HG03066 (cell line): ENCODE measurements around the gene USP2.
"Not testable (repeated sequence)": the region's sequence is repeated elsewhere in the genome, so short reads cannot be mapped to it uniquely, and the experiment has no call there.

ENCODE experiments used
- ATAC-seq: cut with Tn5 transposase; IDR thresholded peaks from one replicate; pipeline ENCODE4 v1.9.1; 2021; ENCODE audit warnings: low read depth; ENCODE audit not compliant: unreplicated experiment

Gene USP2

DNA sequence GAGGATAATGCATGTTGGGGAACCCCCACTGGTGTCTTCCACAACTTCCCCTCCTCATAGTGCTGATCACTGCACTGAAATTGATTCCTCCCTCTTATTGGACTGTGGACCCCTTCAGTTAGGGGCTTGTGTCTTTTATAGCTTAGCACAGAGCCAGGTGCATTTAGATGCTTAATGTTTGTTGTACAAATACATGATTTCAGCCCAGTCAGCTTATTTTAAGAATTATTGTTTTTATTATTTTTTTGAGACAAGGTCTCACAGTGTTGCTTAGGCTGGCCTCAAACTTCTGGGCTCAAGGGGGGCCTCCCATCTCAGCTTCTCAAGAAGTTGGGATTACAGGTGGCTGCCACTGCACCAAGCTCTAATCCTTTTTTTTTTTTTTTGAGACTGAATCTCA lies 33.2 kb upstream of the USP2 start:
- no peak for ATAC-seq

DNA sequence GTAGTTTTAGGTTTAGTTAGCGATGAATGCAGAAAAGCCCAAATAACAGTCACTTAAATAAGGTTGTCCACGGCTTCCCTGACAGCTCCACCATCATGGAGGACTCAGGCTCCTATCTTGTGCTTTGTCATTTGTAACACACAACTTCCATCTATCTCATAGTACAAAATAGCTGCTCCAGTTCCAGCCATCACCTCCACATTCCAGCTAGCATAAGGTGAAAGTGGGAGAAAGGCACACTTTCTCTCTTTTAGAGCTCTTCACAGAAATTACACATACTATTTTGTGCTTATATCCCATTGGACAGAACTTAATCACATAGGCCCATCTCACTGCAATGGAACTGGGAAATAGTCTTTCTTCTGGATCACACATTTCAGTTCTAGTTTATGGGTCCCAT lies 32.8 kb upstream of the USP2 start:
- ATAC-seq, result no peak

DNA sequence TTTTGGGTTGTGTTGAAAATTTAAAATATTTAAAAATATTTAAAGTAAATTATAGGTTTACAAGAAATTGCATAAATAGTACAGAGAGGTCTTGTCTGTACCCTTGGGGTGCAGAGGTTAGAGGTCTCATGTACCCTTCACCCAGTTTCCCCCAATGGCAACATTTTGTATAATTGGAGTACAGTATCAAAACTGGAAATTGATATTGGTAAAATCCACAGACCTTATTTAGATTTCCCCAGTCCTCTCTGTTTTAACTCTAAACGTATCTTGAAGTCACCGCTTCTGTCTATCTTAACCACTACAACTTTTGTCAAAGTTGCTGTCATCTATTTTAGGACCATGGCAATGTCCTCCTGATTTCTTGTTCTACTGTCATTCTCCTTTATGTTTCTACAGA lies 30.6 kb upstream of the USP2 start:
- no peak for ATAC-seq

DNA sequence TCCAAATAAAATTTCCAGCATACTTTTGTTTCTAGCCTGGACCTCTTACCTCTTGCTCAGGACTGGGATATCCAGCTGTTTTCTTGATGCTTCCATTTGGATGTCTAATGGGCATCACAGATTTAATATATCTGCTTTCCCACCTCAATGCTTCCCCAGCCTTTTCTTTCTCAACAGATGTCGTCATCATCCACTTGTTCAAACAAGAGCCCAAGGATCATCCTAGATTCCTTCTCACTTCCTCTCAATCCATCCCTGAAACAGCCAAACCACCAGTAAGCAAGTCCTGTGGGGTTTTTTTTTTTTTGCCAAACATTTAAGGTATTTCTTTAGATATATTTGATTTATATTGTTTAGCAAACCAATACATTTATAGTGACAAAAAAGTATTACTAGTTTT lies 29.0 kb upstream of the USP2 start:
- ATAC-seq, result no peak

DNA sequence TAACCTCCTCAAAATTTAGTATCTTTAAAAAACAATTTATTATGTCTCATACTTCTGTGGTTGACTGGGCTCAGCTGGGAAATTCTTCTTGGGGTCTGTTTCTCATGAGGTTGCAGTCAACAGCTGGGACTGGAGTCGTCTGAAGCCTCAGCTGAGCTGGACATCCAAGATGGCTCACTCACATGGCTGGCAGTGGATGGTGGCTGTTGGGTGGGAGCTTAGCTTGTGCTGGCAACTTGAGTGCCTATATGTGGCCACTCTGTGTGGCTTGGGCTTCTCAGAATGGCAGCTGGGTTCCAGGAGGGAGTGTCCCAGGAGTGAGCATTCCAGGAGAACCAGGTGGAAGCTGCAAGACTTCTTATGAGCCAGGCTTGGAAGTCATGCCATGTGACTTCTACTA lies 28.2 kb upstream of the USP2 start:
- no peak for ATAC-seq

DNA sequence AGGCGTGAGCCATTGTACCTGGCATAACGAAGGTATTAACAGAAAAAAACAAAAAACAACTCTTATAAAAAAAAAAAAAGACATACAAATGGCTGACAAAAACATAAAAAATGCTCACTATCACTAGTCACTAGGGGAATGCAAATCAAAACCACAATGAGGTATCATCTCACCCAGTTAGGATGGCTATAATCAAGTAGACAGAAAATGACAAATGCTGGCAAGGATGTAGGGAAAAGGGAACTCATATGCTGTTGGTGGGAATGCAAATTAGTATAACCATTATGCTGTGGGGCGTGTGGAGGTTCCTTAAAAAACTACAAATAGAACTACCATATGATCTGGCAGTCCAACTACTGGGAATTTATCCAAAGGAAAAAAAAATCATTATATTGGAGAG lies 24.5 kb upstream of the USP2 start:
- ATAC-seq, result no peak

DNA sequence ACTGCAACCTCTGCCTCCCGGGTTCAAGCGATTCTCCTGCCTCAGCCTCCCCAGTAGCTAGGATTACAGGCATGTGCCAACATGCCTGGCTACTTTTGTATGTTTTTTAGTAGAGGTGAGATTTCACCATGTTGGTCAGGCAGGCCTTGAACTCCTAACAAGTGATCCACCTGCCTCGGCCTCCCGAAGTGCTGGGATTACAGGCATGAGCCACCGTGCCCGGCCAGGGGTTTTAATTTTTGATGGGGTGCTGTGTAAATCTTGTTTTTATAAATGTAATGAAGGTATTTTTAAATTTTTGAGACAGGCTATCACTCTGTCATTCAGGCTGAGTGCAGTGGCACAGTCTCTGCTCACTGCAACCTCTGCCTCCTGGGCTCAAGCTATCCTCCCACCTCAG lies 24.0 kb upstream of the USP2 start:
- ATAC-seq, result not testable (repeated sequence)

DNA sequence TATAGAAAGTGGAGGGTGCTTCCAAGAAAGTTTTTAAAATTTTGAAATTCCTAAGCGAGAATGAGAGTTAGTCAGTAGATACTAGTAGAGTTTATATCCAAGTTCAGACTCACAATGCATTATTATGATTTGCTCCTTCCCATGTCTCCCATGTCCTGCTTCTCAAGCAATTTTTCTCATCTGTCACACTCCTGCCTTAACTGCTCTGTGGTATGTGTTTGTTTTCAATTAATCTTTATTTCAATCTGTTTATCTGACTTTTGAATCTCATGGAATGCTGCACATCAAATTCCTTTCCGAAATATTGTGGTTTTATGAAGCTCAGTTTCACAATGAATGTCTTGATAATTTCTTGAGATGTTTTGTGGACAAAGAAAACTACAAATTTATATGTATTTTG lies 23.4 kb upstream of the USP2 start:
- ATAC-seq, result no peak

DNA sequence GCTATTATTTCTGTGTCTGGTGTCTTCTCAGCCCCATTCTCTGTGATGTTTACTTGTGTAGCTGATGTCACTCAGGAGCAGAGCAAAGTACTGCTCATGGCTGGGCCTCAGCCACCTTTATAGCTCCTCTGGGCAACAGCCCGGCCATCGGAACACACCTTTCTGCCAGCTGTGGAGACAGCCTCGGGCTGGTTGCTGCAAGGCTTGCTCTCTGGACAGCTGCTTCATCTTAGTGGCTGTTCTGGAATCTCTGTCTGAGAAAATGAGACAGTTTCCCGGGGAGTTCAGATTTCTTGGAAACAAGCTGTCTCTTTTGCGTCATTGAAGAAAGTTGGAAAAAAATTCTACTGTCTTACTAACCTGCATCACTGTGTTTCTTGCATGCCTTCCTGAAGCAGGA lies 21.5 kb upstream of the USP2 start:
- no peak for ATAC-seq

DNA sequence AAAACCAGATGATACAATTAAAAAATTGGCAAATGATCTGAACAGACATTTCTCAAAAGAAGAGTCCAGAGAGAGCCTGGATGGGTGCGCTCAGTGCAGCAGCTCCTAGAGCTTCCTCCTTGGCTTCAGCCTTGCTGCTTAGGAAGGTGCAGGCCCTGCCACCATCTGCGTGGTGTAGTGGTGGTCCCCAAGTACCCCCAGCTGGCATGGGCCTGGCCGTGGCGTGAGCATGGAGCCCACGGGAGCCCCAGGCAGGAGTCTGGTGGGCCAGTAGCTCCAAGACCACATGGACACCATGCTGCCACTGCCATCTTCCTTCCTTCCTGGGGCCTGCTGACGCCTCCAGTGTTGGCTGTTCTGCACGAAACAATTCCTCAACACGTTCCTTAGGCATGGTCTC lies 21.0 kb upstream of the USP2 start:
- ATAC-seq, result no peak

DNA sequence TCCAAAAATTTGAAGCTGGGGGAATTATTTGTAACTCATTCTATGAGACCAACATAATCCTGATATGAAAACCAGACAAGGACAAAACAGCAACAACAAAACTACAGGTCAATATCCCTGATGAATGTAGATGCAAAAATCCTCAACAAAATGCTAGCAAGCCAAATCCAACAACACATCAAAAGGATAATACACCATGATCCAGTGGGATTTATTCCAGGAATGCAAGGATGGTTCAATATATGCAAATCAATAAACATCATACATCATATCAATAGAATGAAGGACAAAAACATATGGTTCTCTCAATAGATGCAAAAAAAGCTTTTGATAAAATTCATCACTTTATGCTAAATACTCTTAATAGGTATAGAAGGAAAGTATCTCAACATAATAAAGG lies 19.4 kb upstream of the USP2 start:
- ATAC-seq, result no peak

DNA sequence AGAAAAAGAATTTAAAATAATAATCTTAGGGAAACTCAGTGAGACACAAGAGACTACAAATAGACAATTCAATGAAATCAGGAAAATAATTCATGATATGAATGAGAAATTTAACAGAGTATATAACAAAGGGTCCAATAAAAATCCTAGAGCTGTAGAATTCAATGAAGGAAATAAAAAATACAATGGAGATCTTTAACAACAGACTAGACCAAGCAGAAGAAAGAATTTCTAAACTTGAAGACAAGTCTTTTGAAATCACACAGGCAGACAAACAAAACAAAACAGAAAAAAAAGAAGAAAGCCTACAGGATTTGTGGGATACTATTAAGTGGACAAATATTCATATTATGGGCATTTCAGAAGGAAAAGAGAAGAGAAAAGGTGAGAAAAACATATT lies 16.2 kb upstream of the USP2 start:
- no peak for ATAC-seq

DNA sequence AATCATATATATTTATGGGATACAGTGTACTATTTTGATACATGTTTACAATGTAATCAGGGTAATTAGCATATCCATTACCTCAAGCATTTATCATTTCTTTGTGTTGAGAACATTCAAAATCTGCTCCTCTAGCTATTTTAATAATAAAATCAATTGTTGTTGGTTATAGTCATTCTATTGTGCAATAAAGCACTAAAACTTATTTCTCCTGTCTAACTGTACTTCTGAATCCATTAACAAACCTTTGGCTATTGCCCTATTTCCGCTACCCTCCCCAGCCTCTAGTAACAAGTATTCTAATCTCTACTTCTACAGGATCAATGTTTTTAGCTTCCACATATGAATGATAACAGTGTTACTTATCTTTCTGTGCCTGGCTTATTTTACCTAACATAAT lies 15.3 kb upstream of the USP2 start:
- no peak for ATAC-seq

DNA sequence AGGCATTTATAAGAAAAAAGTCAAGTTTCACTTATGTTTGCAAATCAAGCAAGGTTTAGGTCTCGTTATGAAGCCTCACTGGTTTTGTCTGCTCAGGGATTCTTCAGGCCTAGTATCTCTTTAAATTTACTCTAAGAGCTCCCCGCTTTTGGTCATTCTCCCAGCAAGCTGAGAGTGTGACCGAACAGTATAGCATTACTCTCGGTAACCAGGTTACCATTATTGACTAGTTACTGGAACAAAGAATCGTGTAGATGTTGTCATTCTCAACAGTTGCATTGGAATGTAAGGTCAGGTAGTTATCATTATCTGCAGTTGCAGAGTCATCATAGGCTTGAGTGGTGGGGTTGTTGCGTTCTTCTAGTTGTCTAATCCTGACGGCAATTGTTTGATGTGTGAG lies 9.8 kb upstream of the USP2 start:
- no peak for ATAC-seq

DNA sequence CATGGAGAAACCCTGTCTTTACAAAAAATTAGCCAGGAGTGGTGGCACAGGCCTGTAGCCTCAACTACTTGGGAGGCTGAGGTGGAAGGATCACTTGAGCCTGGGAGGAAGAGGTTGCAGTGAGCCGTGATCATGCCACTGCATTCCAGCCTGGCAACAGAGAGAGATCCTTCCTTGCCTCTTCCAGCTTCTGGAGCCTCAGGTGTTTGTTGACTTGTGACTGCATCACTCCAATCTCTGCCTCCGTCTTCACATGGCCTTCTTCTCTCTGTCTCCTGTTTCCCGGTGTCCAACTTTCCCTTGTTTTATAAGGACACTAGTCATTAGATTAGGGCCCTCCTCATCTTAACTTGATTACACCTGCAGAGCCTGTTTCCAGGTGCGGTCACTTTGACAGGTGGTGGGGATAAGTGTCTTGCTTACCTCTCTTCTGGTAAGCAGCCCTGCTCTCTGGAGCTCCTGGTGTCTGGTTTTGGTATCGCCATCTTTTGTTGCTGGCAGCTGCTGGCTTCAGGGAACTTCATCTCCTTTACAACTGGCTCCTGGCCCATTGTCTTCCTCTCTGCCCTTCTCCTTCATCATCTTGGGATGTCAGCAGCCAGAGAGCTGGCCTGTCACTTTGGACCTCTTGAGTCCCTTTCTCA lies 8.2 kb upstream of the USP2 start:
- ATAC-seq, result no peak

DNA sequence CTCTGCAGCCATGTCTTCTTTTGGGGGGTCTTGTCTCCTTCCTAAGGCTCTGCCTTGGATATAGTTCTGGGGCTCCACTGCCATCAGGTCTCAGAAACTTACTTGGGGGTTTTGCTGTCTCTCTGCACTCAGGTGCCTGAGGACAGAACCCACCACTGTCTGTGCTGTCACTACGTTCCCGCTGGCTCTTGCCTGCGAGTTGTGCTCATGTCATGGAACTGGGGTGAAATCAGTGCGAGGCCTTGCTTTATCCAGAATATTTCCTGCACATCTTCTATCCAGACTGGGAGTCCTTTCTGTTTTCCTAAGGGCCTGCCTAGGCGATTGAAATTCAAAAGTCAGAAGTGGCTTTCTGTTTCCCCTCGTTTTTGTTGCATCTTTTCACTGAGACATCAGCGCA lies 6.6 kb upstream of the USP2 start:
- ATAC-seq, result no peak

DNA sequence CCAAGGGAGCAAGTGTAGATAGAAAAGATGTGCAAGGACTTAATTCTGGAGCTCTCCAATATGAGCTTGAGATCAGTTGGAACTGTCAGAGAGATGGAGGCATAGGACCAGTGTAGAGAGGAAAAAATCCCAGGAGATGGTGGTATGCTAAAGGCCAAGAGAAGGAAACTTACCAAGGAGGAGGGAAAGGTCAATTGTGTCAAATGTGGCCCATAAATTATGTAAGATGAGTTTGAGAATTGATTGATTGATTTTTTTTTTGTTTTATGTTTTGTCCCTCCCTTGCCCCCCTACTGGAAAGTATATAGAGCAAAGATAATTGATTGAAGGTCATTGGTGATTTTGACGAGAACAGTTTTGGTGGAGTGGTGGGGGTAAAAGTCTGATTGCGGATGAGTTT lies 2.8 kb upstream of the USP2 start:
- no peak for ATAC-seq

DNA sequence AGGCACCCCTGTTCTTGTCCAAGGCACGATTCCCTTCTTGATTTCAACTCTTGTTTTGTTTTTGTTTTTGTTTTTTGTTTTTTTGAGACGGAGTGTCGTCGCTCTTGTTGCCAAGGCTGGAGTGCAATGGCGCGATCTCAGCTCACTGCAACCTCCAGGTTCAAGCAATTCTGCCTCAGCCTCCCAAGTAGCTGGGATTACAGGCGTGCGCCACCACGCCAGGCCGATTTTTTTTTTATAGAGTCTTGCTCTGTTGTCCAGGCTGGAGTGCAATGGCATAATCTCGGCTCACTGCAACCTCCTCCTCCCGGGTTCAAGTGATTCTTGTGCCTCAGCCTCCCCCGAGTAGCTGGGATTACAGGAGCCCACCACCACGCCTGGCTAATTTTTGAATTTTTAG lies 1.0 kb upstream of the USP2 start:
- ATAC-seq, result not testable (repeated sequence)

DNA sequence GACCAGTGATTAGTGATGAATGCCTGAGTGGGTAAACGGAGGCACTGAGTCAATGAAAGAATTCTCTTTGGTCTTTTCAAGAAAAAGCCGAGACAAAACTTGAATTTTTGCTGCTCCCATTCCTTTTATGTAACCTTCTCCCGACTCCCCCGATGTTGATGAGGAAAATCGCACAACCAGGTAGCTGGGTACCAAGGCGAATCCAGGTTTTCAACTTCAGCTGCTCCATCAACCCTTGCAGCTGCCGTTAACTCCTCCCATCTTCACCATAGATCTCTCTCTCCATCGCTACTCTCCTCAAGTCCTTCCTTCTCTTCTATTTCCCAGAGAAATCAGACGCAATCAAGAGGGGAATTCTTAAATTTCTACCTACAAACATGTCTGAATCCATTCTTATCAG lies 611 bp upstream of the USP2 start:
- no peak for ATAC-seq

DNA sequence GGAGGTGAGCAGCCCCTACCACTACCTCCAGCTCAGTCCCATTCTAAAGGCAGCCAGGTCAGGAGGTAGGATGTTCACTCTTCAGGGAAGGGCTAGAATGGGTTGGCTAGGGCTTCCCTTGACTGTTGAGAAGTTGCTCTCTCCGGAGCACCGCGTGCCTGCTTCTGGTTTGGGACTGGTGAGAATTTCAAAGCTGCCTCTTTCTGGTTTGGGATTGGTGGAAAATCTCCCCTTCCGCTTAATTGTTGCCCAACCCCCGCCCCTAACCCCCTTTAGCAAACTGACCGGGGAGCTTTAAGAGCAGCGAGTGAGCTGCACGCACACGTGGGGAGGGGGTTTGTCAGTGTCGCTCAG lies 686 bp downstream of the USP2 start:
- ATAC-seq, result no peak

DNA sequence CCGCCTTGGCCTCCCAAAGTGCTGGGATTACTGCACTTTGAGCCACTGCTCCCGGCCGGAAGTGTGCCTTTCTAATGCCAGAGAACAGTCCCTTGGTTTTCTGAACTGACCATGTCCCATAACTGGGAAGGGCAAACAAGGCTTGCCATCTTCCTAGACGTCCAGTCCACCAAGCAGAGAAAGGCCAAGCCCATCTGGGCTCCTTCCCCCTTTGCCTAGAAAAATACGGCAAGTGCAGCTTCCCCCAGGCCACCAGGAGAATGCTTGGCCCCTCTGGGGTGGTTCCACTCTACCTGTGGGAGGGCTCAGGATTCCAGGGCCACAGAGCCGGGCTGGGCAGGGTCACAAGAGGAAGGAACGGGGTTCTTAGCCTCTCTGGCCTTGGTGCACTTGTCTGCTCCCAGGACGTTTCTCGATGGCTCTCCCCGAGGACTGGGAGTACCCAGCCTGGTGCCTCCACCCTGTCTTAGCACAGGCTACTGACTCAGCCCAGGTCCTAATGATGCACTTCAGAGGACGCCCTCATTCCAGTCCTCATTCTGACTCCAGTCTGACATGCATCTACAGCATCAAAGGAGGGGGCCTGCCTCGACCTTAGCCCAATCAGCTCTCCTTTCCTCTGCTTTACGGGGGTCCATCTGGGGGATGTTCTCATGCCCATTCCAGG lies 1.2 kb downstream of the USP2 start:
- no peak for ATAC-seq

DNA sequence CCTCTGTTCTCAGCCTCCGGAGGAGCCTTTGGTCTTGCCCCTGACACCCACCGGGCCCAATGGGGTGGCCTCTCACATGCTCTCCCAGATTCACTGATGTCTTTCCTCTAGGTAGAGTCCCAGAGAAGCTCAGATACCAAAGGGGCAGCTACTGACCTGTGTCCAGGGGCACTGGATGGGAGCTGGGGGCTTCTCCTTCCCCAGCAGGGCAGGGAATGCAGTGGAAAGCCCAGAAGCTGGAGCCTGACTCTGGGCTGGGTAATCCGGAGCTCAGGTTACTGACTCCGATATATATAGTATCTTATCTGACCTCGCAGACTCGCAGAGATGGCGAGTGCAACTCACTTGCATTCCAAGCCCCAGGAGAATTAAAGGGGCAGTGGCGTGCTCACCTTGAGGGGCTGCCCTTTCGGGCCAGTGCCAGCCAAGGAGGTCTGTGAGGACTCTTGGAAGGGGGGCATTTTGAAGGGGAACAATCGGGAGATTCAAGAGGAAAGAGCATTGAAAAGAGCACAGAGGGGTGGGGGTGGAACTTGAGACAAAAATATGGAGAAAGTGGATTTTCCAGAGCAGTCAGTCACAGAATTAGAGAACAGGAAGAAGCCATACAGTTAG lies 2.5 kb downstream of the USP2 start:
- ATAC-seq, result no peak
